Right atrium auricular region (tissue), 2 donors: Measurements from ENCODE around the gene ZSWIM4. TPM values are rescaled to one million over a fixed set of nuclear protein-coding genes. Genes with fewer than 3 reads are reported as not detected.
A peak's percentile ranks its signal among the peaks of the same experiment; 100 is the strongest.
"Not testable (repeated sequence)": the region's sequence is repeated elsewhere in the genome, so short reads cannot be mapped to it uniquely, and the experiment has no call there.

Source experiments
- DNase-seq: peaks from one replicate; pipeline ENCODE4 v3.0.0-alpha.2; 2019; ENCODE audit warnings: low spot score
- H3K27ac ChIP-seq, 2 donors: fragments of 200-600 bp; sonication (generic); 1 replicate in 1 of 2; 2 replicates in 1 of 2; pipeline ENCODE4 v1.5.1; 2016 to 2019
- H3K27me3 ChIP-seq, 2 donors: fragments of 200-600 bp; sonication (generic); one replicate each; pipeline versions ENCODE4 v1.5.1 to v1.6.0; 2017 to 2019
- H3K36me3 ChIP-seq: fragments of 200-600 bp; sonication (generic); one replicate; pipeline ENCODE4 v1.5.1; 2016
- H3K4me1 ChIP-seq, 2 donors: fragments of 200-600 bp; sonication (generic); one replicate each; pipeline versions ENCODE4 v1.5.1 to v1.6.0; 2017 to 2019
- H3K4me3 ChIP-seq, 2 donors: fragments of 200-600 bp; sonication (generic); 1 replicate in 1 of 2; 2 replicates in 1 of 2; pipeline ENCODE4 v1.5.1; 2017 to 2019; ENCODE audit warnings: mild to moderate bottlenecking in 1 of 2, moderate library complexity in 1 of 2
- H3K9me3 ChIP-seq, 2 donors: fragments of 200-600 bp; sonication (generic); one replicate each; pipeline ENCODE4 v1.5.1; 2019
- total RNA-seq, 2 donors: library from RNA; depleted of rRNA; stranded (reverse); fragments of >200 nt; gene quantifications; one replicate each; pipeline ENCODE4 v1.1.0, GENCODE V29; 2016
- TF ChIP-seq, protein P1 (sequence below), 2 donors: fragments of 200-600 bp; sonication (generic); IDR thresholded peaks; one replicate each; pipeline ENCODE4 v1.5.1; 2019; ENCODE audit warnings: antibody characterized with exemption in 2 of 2

Gene ZSWIM4
- total RNA-seq, 2 donors from 2014 or later, result 5.7 to 9.8 TPM

DNA sequence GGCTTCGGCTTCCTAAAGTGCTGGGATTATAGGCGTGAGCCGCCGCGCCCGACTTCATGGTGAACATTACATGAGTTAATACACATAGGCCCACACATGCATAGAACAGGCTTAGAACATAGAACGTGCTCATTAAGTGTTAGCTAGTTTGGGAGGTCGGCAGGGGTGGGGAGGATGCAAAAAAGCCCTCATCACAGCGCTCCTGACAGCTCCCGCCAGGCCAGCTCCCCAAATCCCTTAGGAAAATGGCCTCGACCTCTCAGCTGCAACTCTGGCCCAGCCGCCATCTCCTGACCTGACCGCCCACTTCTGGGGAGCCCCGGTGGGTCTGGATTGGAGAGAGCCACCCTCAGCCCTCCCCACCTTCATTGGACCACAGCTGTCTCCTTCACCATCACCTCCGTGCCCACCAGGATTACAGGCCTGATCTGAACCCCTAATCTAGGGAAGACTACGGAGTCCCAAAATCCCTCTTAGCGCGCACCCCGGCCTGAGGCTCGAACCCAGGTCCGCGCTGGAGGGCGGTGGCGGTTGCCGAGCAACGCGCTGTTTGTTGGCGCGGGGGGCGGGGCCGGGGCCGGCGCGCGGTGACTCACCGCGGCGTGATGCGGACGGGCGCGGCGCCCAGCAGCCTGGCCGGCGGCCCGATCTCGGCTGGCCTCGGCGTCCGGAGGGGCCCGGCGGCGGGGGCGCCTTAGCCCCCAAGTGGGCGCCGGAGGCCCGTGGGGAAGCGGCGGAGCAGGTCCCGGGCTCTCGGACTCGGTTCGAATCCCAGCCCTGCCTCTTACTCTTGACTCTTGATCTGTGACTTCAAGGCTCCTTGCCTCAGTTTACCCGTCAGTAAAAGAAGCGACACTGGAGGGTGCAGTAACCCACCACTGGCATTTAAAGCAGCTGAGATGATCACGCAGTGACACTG is 55.0 kb downstream of the ZSWIM4 start:
- Histone ChIP-seq H3K4me1 (peaks cover 0 to 64% of the 10 kb centered on the region in 2 donors), H3K27me3 (no peaks in the 10 kb centered on the region), H3K4me3 (peak overlapping the region; percentile 12 to 41), H3K27ac (peak overlapping the region; percentile 98 to 100), H3K36me3 (no peaks in the 10 kb centered on the region), H3K9me3 (no peaks in the 10 kb centered on the region)
- TF ChIP-seq, protein P1, sequence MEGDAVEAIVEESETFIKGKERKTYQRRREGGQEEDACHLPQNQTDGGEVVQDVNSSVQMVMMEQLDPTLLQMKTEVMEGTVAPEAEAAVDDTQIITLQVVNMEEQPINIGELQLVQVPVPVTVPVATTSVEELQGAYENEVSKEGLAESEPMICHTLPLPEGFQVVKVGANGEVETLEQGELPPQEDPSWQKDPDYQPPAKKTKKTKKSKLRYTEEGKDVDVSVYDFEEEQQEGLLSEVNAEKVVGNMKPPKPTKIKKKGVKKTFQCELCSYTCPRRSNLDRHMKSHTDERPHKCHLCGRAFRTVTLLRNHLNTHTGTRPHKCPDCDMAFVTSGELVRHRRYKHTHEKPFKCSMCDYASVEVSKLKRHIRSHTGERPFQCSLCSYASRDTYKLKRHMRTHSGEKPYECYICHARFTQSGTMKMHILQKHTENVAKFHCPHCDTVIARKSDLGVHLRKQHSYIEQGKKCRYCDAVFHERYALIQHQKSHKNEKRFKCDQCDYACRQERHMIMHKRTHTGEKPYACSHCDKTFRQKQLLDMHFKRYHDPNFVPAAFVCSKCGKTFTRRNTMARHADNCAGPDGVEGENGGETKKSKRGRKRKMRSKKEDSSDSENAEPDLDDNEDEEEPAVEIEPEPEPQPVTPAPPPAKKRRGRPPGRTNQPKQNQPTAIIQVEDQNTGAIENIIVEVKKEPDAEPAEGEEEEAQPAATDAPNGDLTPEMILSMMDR (IDR thresholded peaks at IDR 0.05), result no peak
- peak; percentile 83 for DNase-seq

DNA sequence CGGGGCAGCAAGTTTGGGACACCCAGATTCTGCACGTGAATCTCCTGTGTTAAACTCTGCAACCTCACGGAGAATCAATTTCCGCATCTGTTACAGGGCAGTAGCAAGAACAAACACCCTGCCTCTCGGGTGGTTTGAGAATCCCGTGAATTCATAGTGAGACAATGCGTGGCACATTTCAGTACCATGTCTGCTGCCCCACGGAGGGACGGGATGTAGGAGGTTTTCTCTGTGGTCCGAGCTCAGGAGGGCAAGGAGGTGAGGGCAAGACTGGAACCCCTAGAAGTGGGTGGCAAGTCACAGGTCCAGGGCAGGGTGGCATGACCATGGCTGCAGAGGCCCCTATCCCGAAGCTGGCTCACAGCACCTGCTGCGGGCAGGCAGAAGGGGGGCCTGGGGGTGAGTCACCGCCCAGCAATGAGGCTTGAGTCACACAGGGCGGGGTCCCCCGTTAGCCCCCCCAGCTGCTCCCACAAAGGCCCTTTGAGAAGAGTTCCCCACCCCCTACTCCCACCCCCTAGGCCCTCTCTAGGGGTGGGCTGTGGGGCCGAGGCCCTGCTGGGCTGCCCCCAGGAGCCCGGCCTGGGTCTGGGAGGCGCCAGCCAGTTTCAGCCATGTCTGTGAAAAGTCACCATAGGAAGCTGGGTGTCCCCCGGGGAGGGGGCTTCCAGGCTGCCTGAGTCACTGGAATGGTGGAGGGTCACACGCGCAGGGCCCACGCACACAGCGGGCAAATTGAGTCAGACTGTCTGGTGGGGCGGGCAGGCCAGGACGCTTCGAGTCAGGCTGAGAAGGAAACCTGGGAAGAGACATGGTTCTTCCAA is 55.9 kb downstream of the ZSWIM4 start:
- peak overlapping the region; percentile 98 to 100 for H3K27ac ChIP-seq
- peak overlapping the region; percentile 12 to 41 for H3K4me3 ChIP-seq
- H3K9me3 ChIP-seq, result no peaks in the 10 kb centered on the region
- peaks cover 0 to 58% of the 10 kb centered on the region in 2 donors for H3K4me1 ChIP-seq
- DNase-seq, result peak; percentile 95
- no peaks in the 10 kb centered on the region for H3K27me3 ChIP-seq
- TF ChIP-seq, protein P1 (IDR thresholded peaks at IDR 0.05), result no peak
- no peaks in the 10 kb centered on the region for H3K36me3 ChIP-seq

DNA sequence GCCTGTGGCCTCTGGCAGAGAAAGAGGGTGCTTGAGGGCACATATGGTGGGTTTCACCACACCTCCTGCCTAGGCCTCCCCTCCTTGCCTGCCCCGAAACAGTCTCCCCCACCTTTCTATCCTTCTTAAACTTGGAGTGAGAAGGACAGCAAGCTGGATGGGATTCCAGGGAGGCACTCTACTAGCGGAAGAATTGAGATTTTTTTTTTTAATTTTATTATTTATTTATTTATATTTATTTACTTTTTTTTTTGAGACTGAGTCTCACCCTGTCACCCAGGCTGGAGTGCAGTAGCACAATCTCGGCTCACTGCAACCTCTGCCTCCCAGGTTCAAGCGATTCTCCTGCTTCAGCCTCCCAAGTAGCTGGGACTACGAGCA is 56.5 kb downstream of the ZSWIM4 start:
- not testable (repeated sequence) for DNase-seq

DNA sequence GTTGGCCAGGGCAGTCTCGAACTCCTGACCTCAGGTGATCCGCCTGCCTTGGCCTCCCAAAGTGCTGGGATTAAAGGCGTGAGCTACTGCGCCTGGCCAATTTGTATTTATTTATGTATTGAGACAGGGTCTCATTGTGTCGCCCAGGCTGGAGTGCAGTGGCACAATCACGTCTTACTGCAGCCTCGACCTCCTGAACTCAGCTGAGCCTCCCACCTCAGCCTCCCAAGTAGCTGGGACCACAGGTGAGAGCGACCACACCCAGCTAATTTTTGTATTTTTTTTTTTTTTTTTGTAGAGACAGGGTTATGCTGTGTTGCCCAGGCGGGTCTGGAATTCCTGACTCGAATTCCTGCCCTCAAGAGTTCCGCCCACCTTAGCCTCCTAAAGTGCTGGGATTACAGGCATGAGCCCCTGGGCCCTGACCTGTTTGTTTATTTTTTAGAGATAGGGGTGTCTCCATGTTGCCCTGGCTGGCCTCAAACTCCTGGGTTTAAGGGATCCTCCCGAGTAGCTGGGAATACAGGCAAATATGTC is 57.0 kb downstream of the ZSWIM4 start:
- H3K36me3 ChIP-seq, DNase-seq, H3K9me3 ChIP-seq, H3K4me3 ChIP-seq, H3K27me3 ChIP-seq: not testable (repeated sequence)
- Histone ChIP-seq H3K4me1 (peaks cover 0 to 47% of the 10 kb centered on the region in 2 donors), H3K27ac (peak overlapping the region; percentile 98 to 100)

More for the DNA sequence above, 56.5 kb downstream of the ZSWIM4 start:
- peaks cover 0 to 52% of the 10 kb centered on the region in 2 donors for H3K4me1 ChIP-seq
- not testable (repeated sequence) for H3K4me3 ChIP-seq, H3K9me3 ChIP-seq, H3K27me3 ChIP-seq, H3K36me3 ChIP-seq
- H3K27ac ChIP-seq, result peak overlapping the region; percentile 98 to 100

- H3K4me3 ChIP-seq, result no peak overlapping the region
- no peak overlapping the region for H3K27ac ChIP-seq
- peaks cover 0 to 19% of the 10 kb centered on the region in 2 donors for H3K4me1 ChIP-seq
- TF ChIP-seq, protein P1 (IDR thresholded peaks at IDR 0.05), result no peak
- no peak for DNase-seq
- no peaks in the 10 kb centered on the region for H3K36me3 ChIP-seq
- no peaks in the 10 kb centered on the region for H3K27me3 ChIP-seq
- no peaks in the 10 kb centered on the region for H3K9me3 ChIP-seq
Observed at GRCh38 chr19:13856497-13856896, 61.3 kb downstream of the ZSWIM4 start.

DNA sequence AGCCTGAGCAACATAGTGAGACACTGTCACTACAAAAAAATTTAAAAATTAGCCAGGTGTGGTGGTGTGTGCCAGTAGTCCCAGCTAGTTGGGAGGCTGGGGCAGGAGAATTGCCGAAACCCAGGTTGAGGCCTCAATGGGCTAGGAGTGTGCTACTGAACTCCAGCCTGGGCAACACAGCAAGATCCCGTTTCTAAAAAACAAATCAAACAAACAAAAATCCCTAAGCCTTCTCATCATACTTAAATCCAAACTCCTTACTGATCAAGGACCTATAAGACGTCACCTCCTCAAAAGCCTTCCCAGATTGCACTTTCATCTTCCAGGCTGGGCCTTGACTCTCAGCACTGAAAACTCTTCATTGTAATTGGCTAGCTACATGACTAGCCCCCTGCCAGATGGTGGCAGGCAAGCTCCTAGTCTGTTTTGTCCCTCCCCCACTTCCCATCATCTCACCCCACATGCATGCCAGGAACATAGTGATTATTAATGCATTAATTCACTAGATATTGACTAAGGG is 64.2 kb downstream of the ZSWIM4 start:
- DNase-seq, result no peak
- H3K4me3 ChIP-seq, result no peak overlapping the region
- TF ChIP-seq, protein P1 (IDR thresholded peaks at IDR 0.05), result no peak
- H3K4me1 ChIP-seq, result peaks cover 0 to 15% of the 10 kb centered on the region in 2 donors
- no peaks in the 10 kb centered on the region for H3K27me3 ChIP-seq
- H3K9me3 ChIP-seq, result no peaks in the 10 kb centered on the region
- no peaks in the 10 kb centered on the region for H3K36me3 ChIP-seq
- H3K27ac ChIP-seq, result no peak overlapping the region
